ENCODE data around the gene ZBTB22. TPM values are rescaled to one million over a fixed set of nuclear protein-coding genes. Genes with fewer than 3 reads are reported as not detected.
"Not testable (repeated sequence)": the region's sequence is repeated elsewhere in the genome, so short reads cannot be mapped to it uniquely, and the experiment has no call there.

The ZBTB22 gene
- total RNA-seq, 1 donor = 16.0 TPM

DNA sequence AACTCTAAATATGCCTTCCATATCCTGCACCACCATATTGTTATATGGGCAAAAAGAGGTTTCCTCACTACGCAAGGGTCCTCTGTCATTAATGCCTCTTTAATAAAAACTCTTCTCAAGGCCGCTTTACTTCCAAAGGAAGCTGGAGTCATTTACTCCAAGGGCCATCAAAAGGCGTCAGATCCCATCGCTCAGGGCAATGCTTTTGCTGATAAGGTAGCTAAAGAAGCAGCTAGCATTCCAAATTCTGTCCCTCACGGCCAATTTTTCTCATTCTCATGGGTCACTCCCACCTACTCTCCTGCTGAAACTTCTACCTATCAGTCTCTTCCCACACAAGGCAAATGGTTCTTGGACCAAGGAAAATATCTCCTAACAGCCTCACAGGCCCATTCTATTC lies 30.3 kb upstream of the ZBTB22 start:
- no peak overlapping the region for H3K4me3 ChIP-seq (ENCODE audit: low read depth, low read length)
- TF ChIP-seq, protein P1, sequence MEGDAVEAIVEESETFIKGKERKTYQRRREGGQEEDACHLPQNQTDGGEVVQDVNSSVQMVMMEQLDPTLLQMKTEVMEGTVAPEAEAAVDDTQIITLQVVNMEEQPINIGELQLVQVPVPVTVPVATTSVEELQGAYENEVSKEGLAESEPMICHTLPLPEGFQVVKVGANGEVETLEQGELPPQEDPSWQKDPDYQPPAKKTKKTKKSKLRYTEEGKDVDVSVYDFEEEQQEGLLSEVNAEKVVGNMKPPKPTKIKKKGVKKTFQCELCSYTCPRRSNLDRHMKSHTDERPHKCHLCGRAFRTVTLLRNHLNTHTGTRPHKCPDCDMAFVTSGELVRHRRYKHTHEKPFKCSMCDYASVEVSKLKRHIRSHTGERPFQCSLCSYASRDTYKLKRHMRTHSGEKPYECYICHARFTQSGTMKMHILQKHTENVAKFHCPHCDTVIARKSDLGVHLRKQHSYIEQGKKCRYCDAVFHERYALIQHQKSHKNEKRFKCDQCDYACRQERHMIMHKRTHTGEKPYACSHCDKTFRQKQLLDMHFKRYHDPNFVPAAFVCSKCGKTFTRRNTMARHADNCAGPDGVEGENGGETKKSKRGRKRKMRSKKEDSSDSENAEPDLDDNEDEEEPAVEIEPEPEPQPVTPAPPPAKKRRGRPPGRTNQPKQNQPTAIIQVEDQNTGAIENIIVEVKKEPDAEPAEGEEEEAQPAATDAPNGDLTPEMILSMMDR (IDR thresholded peaks at IDR 0.05; ENCODE audit: insufficient read depth, low read depth, low read length) = no peak
- DNase-seq (ENCODE audit: low read depth) = no peak

DNA sequence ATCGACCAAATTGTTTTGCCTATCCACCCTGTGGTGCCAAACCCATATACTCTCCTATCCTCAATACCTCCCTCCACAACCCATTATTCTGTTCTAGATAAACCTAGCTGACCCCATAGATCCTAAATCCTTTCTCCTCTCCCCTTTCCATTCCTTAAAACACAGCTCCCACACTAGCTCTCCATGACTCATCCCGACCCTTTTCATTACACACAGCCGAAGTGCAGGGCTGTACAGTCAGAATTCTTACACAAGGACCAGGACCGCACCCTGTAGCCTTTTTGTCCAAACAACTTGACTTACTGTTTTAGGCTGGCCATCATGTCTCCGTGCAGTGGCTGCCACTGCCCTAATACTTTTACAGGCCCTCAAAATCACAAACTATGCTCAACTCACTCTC lies 29.4 kb upstream of the ZBTB22 start:
- H3K4me3 ChIP-seq (ENCODE audit: low read depth, low read length) = not testable (repeated sequence)
- peak; percentile 48 for DNase-seq (ENCODE audit: low read depth)

DNA sequence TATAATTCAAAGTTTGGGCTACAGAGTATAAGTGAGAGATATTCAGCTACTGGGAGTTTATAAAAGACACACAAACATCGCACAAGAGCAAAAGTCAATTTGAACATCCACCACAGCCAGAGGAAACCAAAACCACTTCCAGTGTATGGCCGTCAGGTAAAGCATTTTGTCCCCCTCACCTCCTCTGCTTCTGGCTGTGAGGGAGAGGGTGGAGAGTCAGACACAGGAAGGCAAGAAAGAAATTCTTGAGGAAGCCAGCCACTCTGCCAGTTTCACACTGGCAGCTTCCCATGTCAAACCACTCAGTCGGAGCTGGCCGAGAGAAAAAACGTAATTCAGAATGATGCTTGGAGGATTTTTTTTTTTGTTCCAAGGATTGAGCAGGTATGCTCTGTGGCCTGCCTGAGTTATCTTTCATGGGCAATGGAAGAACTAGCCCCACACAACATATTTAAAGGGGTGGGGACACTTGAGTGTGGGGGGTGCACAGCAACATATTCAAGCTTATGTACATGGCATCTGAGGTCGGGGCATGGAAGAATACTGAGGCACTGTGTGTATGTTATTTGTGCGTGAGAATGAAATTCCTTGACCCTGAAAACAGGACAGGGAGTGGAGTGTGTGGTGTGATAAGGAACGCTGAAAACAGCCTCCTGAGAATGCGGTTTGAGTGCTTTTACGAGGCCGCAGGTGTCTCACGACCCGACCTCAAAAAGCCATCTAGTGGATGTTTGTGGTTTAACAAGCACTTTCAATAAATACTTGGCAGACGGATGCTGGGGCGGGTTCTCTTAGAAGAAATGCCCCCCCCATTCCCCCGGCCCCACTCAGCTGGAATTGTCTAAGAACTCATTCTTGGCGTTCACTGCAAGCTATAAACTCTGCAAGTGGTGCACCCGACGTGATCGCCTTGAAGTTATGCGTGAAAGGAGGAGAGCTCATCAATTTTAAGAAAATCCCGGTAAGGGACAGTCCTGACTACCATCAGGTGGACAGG lies 27.5 kb upstream of the ZBTB22 start:
- TF ChIP-seq, protein P1 (IDR thresholded peaks at IDR 0.05; ENCODE audit: insufficient read depth, low read depth, low read length) = peak; percentile 49
- no peak overlapping the region for H3K4me3 ChIP-seq (ENCODE audit: low read depth, low read length)
- peak; percentile 91 for DNase-seq (ENCODE audit: low read depth)

DNA sequence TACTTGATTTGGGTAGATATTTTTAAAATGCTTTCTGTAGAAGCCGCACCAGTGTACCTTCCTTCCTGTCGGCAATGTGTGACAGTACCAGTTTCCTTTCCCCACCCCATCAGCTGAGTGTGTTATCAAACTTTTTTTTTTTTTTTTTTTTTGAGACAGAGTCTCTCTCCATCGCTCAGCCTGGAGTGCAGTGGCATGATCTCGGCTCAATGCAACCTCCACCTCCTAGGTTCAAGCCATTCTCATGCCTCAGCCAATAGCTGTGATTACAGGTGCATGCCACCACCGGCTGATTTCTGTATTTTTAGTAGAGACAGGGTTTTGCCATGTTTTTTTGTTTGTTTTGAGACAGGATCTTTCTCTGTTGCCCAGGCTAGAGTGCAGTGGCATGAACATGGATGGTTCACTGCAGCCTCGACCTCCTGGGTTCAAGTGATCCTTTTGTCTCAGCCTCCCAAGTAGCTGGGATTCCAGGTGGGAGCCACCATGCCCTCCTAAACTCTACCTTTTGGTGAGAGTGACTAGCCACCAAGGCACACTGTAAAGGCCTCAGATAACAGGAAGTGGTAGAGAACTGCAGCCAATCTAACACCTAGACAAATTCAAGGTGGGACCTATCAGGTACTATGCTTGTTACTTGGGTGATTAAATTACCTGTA lies 26.5 kb upstream of the ZBTB22 start:
- no peak for DNase-seq (ENCODE audit: low read depth)
- H3K4me3 ChIP-seq (ENCODE audit: low read depth, low read length) = no peak overlapping the region
- TF ChIP-seq, protein P1 (IDR thresholded peaks at IDR 0.05; ENCODE audit: insufficient read depth, low read depth, low read length) = no peak

DNA sequence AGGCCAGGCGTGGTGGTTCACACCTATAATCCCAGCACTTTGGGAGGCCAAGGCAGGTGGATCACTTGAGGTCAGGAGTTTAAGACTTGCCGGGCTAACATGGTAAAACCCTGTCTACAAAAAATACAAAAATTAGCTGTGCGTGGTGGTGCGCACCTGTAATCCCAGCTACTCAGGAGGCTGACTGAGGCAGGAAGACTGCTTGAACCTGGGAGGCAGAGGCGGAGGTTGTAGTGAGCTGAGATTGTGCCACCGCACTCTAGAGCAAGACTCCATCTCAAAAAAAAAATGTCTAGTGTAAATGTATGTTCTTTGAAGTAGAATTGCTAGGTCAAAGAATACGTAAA lies 26.0 kb upstream of the ZBTB22 start:
- not testable (repeated sequence) for H3K4me3 ChIP-seq (ENCODE audit: low read depth, low read length); DNase-seq (ENCODE audit: low read depth)

DNA sequence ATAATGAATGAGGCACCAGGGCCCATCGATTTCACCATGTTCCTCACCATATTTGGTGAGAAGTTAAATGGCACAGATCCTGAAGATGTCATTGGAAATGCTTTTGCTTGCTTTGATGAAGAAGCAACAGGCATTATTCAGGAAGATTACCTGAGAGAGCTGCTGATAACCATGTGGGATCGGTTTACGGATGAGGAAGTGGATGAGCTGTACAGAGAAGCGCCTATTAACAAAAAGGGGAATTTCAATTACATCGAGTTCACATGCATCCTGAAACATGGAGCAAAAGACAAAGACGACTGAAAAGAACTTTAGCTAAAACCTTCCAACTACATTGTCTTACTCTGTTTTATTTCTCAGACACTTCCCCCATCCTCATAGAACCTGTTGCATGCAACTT lies 21.6 kb upstream of the ZBTB22 start:
- no peak overlapping the region for H3K4me3 ChIP-seq (ENCODE audit: low read depth, low read length)
- TF ChIP-seq, protein P1 (IDR thresholded peaks at IDR 0.05; ENCODE audit: insufficient read depth, low read depth, low read length) = no peak
- no peak for DNase-seq (ENCODE audit: low read depth)

DNA sequence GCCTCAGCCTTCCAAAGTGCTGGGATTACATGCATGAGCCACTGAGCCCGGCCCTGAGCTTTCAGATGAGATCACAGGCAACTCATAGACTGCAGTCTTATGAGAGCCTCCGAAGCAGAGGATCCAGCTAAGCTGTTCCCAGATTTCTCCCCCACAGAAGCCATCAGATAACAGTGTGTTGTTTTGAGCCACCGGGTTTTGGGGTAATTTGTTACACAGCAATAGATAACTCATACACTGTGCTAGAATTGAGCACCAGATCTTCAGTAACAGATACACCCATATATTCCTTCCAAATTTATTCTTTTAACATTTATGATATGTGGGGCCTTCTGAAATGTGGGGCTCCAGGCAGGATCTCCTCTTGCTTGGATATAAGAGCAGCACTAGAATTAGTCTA lies 19.0 kb upstream of the ZBTB22 start:
- TF ChIP-seq, protein P1 (IDR thresholded peaks at IDR 0.05; ENCODE audit: insufficient read depth, low read depth, low read length) = no peak
- H3K4me3 ChIP-seq (ENCODE audit: low read depth, low read length) = no peak overlapping the region
- DNase-seq (ENCODE audit: low read depth) = no peak
